ENCODE measurements around the gene APBA2.
"Not testable (repeated sequence)": the region's sequence is repeated elsewhere in the genome, so short reads cannot be mapped to it uniquely, and the experiment has no call there.

APBA2 gene

DNA sequence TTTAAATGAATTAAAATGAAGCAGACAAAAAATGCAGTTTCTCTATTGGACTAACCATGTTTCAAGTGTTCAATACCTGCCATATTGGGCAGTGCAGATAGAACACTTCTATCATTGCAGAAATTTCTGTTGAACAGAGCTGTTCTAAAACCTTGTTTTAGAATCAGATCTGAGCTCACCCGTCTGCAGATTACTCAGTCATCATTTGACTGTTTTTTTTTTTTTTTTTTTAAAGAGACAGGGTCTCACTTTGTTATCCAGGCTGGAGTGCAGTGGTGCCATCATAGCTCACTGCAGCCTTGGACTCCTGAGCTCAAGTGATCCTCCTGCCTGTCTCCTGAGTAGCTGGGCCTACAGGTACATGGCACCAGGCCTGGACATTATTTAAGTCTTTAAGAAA is 128.7 kb downstream of the APBA2 start:
- H3K36me3 ChIP-seq (ENCODE audit: control insufficient read depth, insufficient read depth, low read length): no peaks in the 10 kb centered on the region
- peaks cover 9% of the 10 kb centered on the region for H3K4me1 ChIP-seq (ENCODE audit: control insufficient read depth, insufficient read depth, low read length)
- H3K27ac ChIP-seq (ENCODE audit: low read depth, low read length): no peak overlapping the region
- no peaks in the 10 kb centered on the region for H3K9me3 ChIP-seq (ENCODE audit: control insufficient read depth, insufficient read depth, low read depth, low read length)
- no peak overlapping the region for H3K9ac ChIP-seq (ENCODE audit: low read length)
- H3K4me3 ChIP-seq (ENCODE audit: low read depth, low read length): no peak overlapping the region
- no peaks in the 10 kb centered on the region for H3K27me3 ChIP-seq (ENCODE audit: control insufficient read depth, insufficient read depth, low read length)

DNA sequence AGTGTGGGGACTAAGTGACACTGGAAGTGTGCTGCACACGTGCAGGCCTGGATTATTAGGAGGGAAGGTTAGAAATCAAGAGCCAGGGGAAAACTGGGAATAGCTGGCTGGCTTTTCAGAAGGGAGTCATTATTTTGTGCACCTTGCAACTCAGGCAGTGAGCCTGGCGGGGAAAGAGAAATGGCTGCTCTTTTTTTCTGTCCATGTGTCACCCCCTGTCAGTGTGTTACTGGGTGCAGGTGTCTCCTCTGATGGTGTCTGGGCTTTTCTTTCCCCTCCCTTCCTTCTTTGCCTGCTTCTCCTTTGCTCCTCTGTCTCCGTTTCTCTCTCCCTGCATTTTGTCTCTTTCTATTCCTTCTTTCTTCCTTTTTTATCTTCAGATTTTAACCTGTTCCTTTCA is 130.7 kb downstream of the APBA2 start:
- H3K36me3 ChIP-seq (ENCODE audit: control insufficient read depth, insufficient read depth, low read length): no peaks in the 10 kb centered on the region
- H3K4me1 ChIP-seq (ENCODE audit: control insufficient read depth, insufficient read depth, low read length): peaks cover 9% of the 10 kb centered on the region
- no peak overlapping the region for H3K4me3 ChIP-seq (ENCODE audit: low read depth, low read length)
- H3K9ac ChIP-seq (ENCODE audit: low read length): no peak overlapping the region
- H3K27me3 ChIP-seq (ENCODE audit: control insufficient read depth, insufficient read depth, low read length): no peaks in the 10 kb centered on the region
- H3K9me3 ChIP-seq (ENCODE audit: control insufficient read depth, insufficient read depth, low read depth, low read length): no peaks in the 10 kb centered on the region
- H3K27ac ChIP-seq (ENCODE audit: low read depth, low read length): no peak overlapping the region

DNA sequence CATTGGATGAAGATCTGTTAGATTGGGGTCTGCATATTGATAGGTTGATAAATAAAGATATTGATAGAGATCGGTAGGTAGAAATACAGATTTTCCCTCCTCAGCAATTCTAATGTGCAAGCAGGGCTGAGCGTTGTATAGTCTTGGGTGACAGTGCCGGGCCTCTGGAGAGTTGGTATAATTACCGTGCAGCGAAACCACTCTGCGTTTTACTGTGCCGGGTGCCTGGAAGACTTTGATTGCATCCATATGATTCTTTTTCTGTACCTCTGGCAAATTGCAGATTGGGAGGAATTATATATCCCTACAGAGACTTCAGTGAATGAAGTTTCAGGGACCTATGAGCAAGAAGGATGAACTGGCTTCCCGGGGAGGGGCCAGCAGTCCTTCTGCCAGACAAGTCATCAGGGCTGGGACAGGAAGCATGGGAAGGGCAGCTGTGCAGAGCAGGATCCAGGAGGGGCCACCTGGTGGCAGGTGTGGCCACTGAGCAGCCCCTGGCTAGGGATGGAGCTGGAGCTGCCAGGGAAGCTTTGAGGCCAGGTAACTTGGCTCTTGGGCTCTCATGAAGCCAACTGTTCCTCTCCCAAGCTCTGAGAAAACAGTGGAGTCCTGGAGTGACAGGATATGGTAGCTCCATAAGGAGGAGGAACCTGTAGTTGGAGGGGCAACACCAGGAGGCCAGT is 132.5 kb downstream of the APBA2 start:
- H3K27me3 ChIP-seq (ENCODE audit: control insufficient read depth, insufficient read depth, low read length): no peaks in the 10 kb centered on the region
- peaks cover 9% of the 10 kb centered on the region for H3K4me1 ChIP-seq (ENCODE audit: control insufficient read depth, insufficient read depth, low read length)
- no peak overlapping the region for H3K27ac ChIP-seq (ENCODE audit: low read depth, low read length)
- no peaks in the 10 kb centered on the region for H3K9me3 ChIP-seq (ENCODE audit: control insufficient read depth, insufficient read depth, low read depth, low read length)
- H3K9ac ChIP-seq (ENCODE audit: low read length): no peak overlapping the region
- no peaks in the 10 kb centered on the region for H3K36me3 ChIP-seq (ENCODE audit: control insufficient read depth, insufficient read depth, low read length)
- no peak overlapping the region for H3K4me3 ChIP-seq (ENCODE audit: low read depth, low read length)

DNA sequence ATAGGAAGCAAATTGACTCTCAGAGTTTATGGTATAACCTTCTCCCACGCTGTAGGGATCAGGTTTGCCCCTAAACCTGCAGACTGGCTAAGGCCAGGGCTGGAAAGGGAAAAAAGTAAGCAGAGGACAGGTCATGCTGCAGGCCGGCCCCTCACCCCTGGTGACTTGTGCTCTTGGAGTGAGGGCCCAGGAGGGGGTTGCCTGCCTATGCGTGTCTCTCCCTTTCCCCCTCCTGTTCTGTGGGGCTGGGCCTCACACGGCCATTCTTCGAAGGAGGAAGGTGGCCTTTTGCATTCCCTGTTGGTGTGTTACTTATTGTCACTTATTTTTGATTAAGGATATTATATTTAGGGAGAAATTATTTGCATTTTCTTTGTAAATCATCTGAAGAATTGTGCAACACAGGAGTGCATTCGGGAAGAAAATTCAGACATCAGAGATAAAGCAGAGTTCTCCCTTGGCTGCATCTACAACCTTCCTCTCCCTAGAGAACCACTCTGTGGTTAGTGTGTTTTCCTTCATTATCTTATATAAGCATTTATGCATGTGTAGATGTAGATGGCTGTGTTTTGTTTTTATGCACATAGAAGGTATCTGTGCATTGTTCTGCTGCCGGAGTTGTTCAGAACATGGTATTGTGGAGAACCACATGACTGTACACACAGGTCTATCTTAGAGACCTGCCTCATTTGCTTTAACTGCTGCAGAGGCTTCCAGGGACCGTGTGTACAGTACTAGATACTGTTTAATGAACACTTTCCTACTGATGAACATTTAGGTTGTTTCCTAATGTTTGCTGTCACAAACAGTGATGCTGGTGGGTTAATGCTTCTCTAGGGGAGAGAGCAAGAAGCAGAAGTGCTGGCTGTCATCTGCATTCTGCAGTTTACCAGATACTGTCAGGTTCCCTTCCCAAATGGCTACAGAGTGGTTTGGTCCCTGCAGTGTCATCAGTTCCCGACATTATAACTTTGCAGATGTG is 133.5 kb downstream of the APBA2 start:
- Histone ChIP-seq H3K36me3 (ENCODE audit: control insufficient read depth, insufficient read depth, low read length) (no peaks in the 10 kb centered on the region), H3K27ac (ENCODE audit: low read depth, low read length) (no peak overlapping the region), H3K4me3 (ENCODE audit: low read depth, low read length) (no peak overlapping the region), H3K9ac (ENCODE audit: low read length) (no peak overlapping the region), H3K27me3 (ENCODE audit: control insufficient read depth, insufficient read depth, low read length) (no peaks in the 10 kb centered on the region), H3K9me3 (ENCODE audit: control insufficient read depth, insufficient read depth, low read depth, low read length) (no peaks in the 10 kb centered on the region), H3K4me1 (ENCODE audit: control insufficient read depth, insufficient read depth, low read length) (peaks cover 9% of the 10 kb centered on the region)

DNA sequence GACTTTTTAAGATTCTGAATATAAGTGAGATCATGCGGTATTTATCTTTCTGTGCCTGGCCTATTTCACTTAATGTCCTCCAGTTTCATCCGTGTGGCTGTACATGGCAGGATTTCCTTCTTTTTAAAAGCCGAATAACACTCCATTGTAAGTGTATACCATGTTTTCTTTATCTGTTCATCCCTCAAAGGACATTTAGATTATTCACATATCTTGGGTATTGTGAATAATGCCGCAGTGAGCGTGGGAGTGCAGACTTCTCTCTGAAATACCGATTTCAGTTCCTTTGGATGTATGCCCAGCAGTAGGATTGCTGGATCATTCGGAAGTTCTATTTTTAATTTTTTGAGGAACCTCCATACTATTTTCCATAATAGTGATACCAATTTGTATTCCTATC is 136.1 kb downstream of the APBA2 start:
- Histone ChIP-seq H3K36me3 (ENCODE audit: control insufficient read depth, insufficient read depth, low read length) (no peaks in the 10 kb centered on the region), H3K9ac (ENCODE audit: low read length) (no peak overlapping the region), H3K4me3 (ENCODE audit: low read depth, low read length) (no peak overlapping the region), H3K4me1 (ENCODE audit: control insufficient read depth, insufficient read depth, low read length) (peaks cover 9% of the 10 kb centered on the region), H3K27ac (ENCODE audit: low read depth, low read length) (no peak overlapping the region), H3K9me3 (ENCODE audit: control insufficient read depth, insufficient read depth, low read depth, low read length) (no peaks in the 10 kb centered on the region), H3K27me3 (ENCODE audit: control insufficient read depth, insufficient read depth, low read length) (no peaks in the 10 kb centered on the region)

DNA sequence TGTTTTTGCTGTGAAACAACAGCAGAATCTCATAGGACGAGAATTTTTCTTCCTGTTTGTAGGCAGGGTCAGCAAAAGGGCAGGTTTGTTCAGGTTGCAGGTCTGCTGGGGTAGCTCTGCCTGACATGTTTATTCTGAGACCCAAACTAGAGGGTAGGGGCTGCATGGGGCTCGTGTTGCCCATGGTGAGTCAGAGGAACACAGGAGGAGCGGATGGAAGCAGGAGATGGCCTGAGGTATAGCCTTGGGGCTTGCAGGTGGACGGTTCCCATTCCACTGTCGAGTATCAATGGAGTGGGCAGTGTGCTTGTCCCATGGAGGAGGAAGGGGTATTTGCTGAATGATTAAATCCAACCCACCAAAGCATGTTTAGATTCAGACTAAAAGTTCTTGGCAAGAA is 138.9 kb downstream of the APBA2 start:
- H3K36me3 ChIP-seq (ENCODE audit: control insufficient read depth, insufficient read depth, low read length): no peaks in the 10 kb centered on the region
- no peak overlapping the region for H3K27ac ChIP-seq (ENCODE audit: low read depth, low read length)

DNA sequence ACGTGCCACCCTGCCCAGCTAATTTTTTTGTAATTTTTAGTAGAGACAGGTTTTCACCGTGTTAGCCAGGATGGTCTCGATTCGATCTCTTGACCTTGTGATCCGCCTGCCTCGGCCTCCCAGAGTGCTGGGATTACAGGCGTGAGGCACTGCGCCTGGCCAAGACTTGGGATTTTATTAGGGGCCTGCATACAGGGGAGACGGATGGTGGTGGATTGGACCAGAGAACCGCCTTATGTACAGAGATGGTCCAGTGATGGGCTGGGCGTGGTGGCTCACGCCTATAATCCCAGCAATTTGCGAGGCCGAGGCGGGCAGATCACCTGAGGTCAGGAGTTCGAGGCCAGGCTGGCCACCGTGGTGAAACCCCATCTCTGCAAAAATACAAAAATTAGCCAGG is 139.6 kb downstream of the APBA2 start:
- not testable (repeated sequence) for H3K4me3 ChIP-seq (ENCODE audit: low read depth, low read length); H3K36me3 ChIP-seq (ENCODE audit: control insufficient read depth, insufficient read depth, low read length); H3K4me1 ChIP-seq (ENCODE audit: control insufficient read depth, insufficient read depth, low read length)

More for the DNA sequence above, 138.9 kb downstream of the APBA2 start:
- Histone ChIP-seq H3K27me3 (ENCODE audit: control insufficient read depth, insufficient read depth, low read length) (no peaks in the 10 kb centered on the region), H3K4me3 (ENCODE audit: low read depth, low read length) (no peak overlapping the region), H3K9me3 (ENCODE audit: control insufficient read depth, insufficient read depth, low read depth, low read length) (no peaks in the 10 kb centered on the region), H3K9ac (ENCODE audit: low read length) (no peak overlapping the region), H3K4me1 (ENCODE audit: control insufficient read depth, insufficient read depth, low read length) (no peaks in the 10 kb centered on the region)

DNA sequence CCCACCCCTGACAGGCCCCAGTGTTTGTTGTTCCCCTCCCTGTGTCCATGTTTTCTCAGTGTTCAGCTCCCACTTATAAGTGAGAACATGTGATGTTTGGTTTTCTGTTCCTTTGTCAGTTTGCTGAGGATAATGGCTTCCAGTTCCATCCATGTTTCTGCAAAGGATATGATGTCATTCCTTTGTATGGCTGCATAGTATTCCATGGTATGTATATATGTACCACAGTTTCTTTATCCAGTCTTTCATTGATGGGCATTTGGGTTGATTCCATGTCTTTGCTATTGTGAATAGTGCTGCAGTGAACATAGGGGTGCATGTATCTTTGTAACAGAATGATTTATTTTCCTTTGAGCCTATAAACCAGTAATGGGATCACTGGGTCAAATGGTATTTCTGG is 142.4 kb downstream of the APBA2 start:
- not testable (repeated sequence) for H3K4me3 ChIP-seq (ENCODE audit: low read depth, low read length); H3K27me3 ChIP-seq (ENCODE audit: control insufficient read depth, insufficient read depth, low read length); H3K9ac ChIP-seq (ENCODE audit: low read length); H3K27ac ChIP-seq (ENCODE audit: low read depth, low read length); H3K4me1 ChIP-seq (ENCODE audit: control insufficient read depth, insufficient read depth, low read length); H3K36me3 ChIP-seq (ENCODE audit: control insufficient read depth, insufficient read depth, low read length); H3K9me3 ChIP-seq (ENCODE audit: control insufficient read depth, insufficient read depth, low read depth, low read length)

More for the DNA sequence above, 139.6 kb downstream of the APBA2 start:
- not testable (repeated sequence) for H3K9ac ChIP-seq (ENCODE audit: low read length); H3K27me3 ChIP-seq (ENCODE audit: control insufficient read depth, insufficient read depth, low read length); H3K27ac ChIP-seq (ENCODE audit: low read depth, low read length); H3K9me3 ChIP-seq (ENCODE audit: control insufficient read depth, insufficient read depth, low read depth, low read length)

DNA sequence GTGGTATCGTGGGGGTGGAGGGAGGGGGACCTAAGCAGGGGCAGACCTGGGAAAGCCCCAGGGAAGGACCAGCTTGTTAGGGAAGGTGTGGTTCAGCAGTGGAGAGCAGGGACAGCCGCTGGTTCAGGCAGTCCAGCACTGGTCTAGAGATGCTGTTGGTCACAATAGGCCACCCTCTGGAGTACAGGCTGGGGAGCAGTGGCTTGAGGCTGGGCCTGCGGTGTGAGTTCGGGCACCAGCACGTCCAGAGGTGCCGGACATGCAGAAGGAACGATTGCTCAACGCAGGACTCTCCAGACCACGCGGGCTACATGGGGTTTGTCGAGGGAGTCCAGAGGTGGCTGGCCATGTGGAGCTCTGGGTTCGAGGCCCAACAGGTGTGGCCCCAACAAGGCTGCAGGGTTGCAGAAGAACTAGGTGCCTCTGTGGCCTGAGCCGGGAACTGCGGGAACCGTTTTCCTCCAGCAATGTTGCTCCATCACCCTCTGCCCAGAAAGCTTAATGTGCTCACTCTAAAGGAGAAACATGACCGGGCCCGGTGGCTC is 143.9 kb downstream of the APBA2 start:
- no peak overlapping the region for H3K27ac ChIP-seq (ENCODE audit: low read depth, low read length)
- H3K9me3 ChIP-seq (ENCODE audit: control insufficient read depth, insufficient read depth, low read depth, low read length): peaks cover 5% of the 10 kb centered on the region; the same call in 1 of the 2 replicates
- H3K36me3 ChIP-seq (ENCODE audit: control insufficient read depth, insufficient read depth, low read length): no peaks in the 10 kb centered on the region
- no peak overlapping the region for H3K9ac ChIP-seq (ENCODE audit: low read length)
- no peak overlapping the region for H3K4me3 ChIP-seq (ENCODE audit: low read depth, low read length)
- H3K4me1 ChIP-seq (ENCODE audit: control insufficient read depth, insufficient read depth, low read length): peaks cover 9% of the 10 kb centered on the region
- no peaks in the 10 kb centered on the region for H3K27me3 ChIP-seq (ENCODE audit: control insufficient read depth, insufficient read depth, low read length)

DNA sequence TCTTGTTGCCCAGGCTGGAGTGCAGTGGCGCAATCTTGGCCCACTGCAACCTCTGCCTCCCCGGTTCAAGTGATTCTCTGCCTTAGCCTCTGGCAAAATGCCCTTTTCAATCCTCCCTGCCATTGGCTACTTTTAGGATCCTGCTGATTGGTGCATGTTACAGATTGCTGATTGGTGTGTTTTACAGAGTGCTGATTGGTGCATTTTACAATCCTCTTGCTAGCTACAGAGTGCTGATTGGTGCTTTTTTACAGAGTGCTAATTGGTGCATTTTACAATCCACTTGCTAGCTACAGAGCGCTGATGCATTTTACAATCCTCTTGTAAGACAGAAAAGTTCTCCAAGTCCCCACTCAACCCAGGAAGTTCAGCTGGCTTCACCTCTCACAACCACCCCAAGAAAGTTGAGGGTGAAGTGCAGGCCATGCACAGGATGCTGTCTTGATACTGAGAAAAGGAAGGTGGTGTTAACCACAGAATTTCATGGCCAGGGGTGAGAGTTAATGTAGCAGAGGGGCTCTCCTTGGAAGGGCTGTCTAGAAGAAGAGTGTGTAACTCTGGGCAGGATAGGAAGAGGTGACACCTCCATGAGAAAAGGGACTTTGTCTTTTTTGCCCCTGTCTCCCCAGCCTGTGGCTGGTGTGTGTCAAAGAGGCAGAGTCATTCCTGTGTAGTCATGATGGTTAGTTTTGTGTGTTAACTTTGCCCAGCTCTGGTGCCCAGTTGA is 145.9 kb downstream of the APBA2 start:
- no peak overlapping the region for H3K27ac ChIP-seq (ENCODE audit: low read depth, low read length)
- no peaks in the 10 kb centered on the region for H3K27me3 ChIP-seq (ENCODE audit: control insufficient read depth, insufficient read depth, low read length)
- peaks cover 19% of the 10 kb centered on the region for H3K4me1 ChIP-seq (ENCODE audit: control insufficient read depth, insufficient read depth, low read length)
- H3K9me3 ChIP-seq (ENCODE audit: control insufficient read depth, insufficient read depth, low read depth, low read length): peaks cover 5% of the 10 kb centered on the region; the same call in 1 of the 2 replicates
- no peak overlapping the region for H3K4me3 ChIP-seq (ENCODE audit: low read depth, low read length)
- no peak overlapping the region for H3K9ac ChIP-seq (ENCODE audit: low read length)
- no peaks in the 10 kb centered on the region for H3K36me3 ChIP-seq (ENCODE audit: control insufficient read depth, insufficient read depth, low read length)
